ENCODE data around the gene BRSK2.

GRCh38 chr11:1435820-1436467 lies 46.2 kb downstream of the BRSK2 start:
- TF ChIP-seq, protein P1, sequence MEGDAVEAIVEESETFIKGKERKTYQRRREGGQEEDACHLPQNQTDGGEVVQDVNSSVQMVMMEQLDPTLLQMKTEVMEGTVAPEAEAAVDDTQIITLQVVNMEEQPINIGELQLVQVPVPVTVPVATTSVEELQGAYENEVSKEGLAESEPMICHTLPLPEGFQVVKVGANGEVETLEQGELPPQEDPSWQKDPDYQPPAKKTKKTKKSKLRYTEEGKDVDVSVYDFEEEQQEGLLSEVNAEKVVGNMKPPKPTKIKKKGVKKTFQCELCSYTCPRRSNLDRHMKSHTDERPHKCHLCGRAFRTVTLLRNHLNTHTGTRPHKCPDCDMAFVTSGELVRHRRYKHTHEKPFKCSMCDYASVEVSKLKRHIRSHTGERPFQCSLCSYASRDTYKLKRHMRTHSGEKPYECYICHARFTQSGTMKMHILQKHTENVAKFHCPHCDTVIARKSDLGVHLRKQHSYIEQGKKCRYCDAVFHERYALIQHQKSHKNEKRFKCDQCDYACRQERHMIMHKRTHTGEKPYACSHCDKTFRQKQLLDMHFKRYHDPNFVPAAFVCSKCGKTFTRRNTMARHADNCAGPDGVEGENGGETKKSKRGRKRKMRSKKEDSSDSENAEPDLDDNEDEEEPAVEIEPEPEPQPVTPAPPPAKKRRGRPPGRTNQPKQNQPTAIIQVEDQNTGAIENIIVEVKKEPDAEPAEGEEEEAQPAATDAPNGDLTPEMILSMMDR (IDR thresholded peaks at IDR 0.05; ENCODE audit: insufficient read depth, low read depth, low read length): no peak
- no peak for TF ChIP-seq EZH2 (IDR thresholded peaks at IDR 0.05; ENCODE audit: insufficient read depth, low read length)
